Mucosa of gallbladder (tissue), 1 donor: ENCODE results near the gene CCDC91. TPM values are rescaled to one million over a fixed set of nuclear protein-coding genes. Genes with fewer than 3 reads are reported as not detected.
"Not testable (repeated sequence)": the region's sequence is repeated elsewhere in the genome, so short reads cannot be mapped to it uniquely, and the experiment has no call there.

Source experiments
- DNase-seq: peaks from one replicate; pipeline ENCODE4 v3.0.0-alpha.2; 2020; ENCODE audit warnings: low spot score
- total RNA-seq: library from RNA; stranded (reverse); gene quantifications from one replicate; pipeline ENCODE4 v1.2.1, GENCODE V29; 2021
- donor health status: DM: no; HTN: no; CAD: no.

Gene CCDC91
- total RNA-seq, 1 donor from 2014 or later: 27.5 TPM

- no peak for DNase-seq
These were observed 170.0 kb downstream of the CCDC91 start for GRCh38 chr12:28360253-28360652.

GRCh38 chr12:28367326-28367725, 177.1 kb downstream of the CCDC91 start:
- DNase-seq: no peak

DNA sequence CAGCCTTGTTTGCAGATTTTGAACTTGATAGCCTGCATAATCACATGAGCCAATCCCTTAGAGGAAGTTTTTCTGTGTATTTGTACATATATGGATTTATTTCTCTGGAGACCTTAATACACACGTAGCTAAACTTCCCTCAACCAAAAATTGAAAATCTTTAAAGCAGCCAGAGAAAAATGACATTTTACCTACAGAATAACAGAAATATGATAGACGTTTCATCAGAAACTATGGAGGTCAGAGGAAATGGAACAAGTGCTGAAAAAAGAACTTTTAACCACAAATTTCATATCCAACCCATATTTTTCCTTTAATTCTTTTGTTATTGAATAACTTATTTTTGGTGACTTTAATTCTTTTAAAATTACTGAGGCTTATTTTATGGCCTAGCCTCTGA, 177.7 kb downstream of the CCDC91 start:
- no peak for DNase-seq

DNA sequence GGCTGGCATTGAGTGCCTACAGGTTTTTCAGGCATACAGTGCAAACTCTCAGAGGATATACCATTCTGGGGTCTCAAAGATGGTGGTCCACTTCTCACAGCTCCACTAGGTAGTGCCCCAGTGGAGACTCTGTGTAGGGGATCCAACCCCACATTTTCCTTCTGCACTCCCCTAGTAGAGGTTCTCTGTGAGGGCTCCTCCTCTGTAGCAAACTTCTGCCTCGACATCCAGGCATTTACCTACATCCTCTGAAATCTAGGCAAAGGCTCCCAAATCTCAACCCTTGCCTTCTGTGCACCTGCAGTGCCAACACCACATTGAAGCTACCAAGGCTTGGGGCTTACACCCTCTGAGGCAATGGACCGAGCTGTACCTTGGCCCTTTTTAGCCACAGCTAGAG, 179.2 kb downstream of the CCDC91 start:
- no peak for DNase-seq

GRCh38 chr12:28374556-28374955, 184.3 kb downstream of the CCDC91 start:
- DNase-seq: no peak

- DNase-seq: no peak
These were observed 188.5 kb downstream of the CCDC91 start for GRCh38 chr12:28378736-28379135.

GRCh38 chr12:28379779-28380178, 189.5 kb downstream of the CCDC91 start:
- not testable (repeated sequence) for DNase-seq

DNA sequence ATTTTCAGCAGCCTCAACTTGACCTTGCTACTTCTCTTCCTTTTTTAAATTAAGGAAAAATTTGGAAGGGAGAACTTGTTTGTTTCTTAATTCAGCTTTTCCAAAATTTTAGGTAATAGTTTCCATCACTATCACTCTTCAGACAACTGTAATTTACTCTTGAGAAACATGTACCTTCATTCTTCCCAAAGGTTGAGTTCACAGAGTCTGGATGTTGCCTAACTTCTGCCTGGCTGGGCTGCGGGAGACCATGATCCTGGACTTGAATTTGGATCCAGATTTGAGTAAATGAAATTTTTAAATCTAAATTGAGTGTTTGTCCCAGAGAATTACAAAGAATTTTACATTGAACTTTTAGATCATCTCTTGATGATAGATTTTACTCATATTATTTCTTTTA, 193.1 kb downstream of the CCDC91 start:
- DNase-seq: no peak

DNA sequence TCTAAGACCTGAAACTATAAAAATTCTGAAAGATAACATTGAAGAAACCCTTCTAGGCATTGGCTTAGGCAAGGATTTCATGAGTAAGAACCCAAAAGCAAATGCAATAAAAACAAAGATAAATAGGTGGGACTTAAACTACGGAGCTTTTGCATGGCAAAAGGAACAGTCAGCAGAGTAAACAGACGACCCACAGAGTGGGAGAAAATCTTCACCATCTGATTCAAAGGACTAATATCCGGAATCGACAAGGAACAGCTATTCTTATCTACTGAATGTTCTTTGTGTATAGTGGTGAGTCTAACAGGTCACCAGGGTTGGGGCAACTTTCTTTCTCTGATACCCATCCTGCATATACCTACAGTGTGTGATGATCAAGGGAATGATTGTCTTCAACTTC, 198.6 kb downstream of the CCDC91 start:
- DNase-seq: no peak

GRCh38 chr12:28390206-28390605, 199.9 kb downstream of the CCDC91 start:
- no peak for DNase-seq

GRCh38 chr12:28390761-28391385, 200.6 kb downstream of the CCDC91 start:
- no peak for DNase-seq

GRCh38 chr12:28409892-28410291, 219.6 kb downstream of the CCDC91 start:
- no peak for DNase-seq

DNA sequence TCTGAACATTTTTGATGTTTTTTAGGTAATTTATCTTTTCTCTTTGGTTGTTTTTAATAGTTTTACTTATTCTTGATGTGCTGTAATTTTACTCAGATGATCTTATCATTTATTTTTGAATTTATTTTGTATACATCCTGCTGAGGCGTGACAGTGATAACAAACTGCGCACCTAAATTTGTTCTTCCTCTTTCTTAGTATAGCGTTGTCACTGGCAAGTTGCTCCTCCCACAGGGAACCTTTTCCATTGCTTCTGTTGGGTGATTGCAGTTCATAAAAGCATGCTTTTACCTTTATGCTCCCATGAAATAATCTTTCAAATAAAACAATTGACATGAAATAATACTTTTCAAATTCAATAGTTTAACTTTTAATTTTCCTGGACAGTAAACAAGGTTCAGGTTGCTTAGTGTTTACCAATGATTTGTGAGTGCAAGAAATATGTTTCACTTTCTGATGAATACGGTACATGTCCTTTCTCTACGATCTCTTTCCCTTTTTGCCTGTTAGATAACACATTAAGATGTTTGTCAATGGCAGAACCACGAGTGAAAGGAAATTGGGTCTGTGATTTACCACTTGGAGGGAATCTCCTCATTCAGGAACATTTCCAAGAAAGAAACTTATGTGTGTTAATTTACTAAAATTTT, 223.3 kb downstream of the CCDC91 start:
- DNase-seq: no peak

GRCh38 chr12:28415755-28416154, 225.5 kb downstream of the CCDC91 start:
- no peak for DNase-seq

- DNase-seq: no peak
These were observed 231.1 kb downstream of the CCDC91 start for GRCh38 chr12:28421374-28421773.

DNA sequence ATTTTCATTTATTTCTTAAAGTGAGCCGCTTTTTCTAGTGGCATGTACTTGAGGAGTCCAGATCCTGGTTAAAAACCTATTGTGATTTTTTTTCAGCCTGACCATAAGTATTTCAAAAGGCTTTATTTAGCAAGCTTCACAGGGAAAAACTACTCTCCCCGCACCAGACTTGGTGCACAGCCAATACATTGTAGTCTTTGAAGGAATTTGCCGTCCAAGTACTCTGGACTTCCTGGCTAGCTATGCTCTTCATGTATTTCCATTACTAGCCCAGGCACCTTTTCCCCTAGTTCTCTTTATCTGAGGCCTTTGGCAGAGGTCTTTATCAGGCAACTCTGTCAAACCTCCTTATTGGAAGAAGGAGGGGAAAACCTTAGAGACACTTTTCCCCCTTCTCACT, 234.7 kb downstream of the CCDC91 start:
- DNase-seq: peak; percentile 57

DNA sequence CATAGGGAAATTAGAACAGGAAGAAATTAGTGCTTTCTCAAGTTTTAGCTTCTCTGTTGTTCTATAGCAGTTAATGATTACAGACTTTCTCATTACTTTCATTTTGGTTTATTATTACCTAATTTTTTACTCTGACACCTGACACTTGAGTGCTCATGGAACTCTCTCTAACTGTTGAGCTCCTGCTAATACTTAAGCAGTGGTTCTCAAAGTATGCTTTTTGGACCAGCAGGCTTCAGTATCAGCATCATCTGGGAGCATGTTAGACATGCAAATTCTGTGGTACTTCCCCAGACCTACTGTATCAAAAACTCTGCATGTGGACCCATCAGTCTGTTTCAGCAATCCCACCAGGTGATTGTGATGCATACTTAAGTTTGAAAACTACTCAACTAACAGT, 235.3 kb downstream of the CCDC91 start:
- DNase-seq: no peak

DNA sequence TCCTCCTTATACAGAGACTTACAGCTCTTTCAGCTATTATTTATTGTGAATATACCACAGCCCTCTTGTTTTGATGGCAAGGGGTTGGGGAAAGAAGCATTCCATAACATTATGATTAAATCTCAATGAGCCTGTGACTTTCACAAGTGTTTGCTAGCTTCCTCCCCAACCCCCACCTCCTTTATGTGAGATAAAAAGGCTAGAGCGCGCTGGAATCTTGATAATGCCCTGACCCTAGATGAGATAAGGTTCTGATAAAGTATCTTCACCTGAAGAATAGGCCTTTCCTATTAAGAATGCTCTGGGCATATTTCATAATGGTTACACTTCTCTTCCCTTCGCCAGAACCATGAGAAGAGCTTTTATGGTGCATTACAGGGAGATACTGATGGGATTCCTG, 236.8 kb downstream of the CCDC91 start:
- no peak for DNase-seq

DNA sequence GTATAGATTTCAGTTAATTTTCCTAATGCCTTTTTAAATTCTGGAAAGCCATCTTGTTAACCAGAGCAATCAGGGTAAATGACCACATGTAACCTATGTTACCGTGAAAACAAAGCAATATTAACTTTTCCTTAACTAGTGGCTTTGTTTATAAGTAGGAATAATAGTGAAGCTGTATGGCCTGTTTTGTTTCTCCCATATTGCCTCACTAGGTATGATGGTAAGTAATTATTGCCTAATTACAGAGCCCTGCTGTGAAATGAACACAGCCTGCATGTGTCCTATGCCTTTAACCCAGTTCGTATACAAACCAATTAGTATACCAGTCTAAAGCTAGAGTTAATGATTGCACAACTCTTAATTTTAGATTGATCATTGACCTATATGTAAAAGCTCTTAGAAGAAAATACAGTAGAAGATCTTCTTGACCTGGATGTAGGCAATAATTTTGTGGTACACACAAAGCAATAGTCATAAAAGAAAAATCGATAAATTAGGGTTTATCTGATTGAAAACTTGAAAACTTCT, 249.9 kb downstream of the CCDC91 start:
- DNase-seq: no peak

DNA sequence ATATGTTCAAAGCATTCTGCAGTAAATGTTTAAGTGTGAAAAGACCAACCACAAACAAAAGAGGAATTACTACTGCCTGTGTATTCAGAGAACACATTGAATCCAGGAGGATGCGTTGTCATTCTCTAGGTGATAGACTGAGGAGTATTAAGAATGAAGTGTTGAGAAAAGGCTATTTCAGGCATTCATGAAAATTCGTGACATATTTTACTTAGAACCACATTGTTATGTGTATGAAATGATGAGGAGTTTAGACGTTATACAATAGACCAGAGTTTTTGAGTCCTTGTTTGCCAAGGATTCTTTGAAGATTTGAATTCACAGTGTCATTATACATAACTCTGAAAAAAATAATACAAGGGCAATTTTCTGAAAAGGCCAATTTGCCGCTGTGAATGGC, 251.8 kb downstream of the CCDC91 start:
- no peak for DNase-seq

GRCh38 chr12:28443337-28443736, 253.1 kb downstream of the CCDC91 start:
- DNase-seq: no peak

- no peak for DNase-seq
These were observed 255.8 kb downstream of the CCDC91 start for GRCh38 chr12:28446031-28446430.

DNA sequence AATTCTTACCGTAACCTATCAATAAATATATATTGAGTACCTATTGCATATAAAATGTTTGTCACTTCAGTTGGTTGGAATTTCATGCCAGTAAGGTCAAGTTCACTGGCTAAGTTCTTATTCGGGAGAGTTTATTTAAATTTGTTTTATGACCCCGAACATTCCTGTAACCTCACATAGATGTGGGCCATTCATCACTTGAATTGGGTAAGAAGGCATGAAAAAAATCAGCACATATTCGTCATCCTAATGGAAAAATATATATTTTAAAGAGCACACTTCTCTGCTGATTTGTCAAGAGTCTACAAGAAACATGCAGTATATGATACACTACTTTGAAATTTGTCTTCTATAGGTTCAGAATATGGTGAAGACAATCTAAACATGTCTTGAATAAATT, 263.4 kb downstream of the CCDC91 start:
- no peak for DNase-seq
